Renal pelvis (tissue), 4 donors: ENCODE results near the gene THNSL1. TPM values are rescaled to one million over a fixed set of nuclear protein-coding genes. Genes with fewer than 3 reads are reported as not detected.
"Not testable (repeated sequence)": the region's sequence is repeated elsewhere in the genome, so short reads cannot be mapped to it uniquely, and the experiment has no call there.

ENCODE experiments used
- DNase-seq: peaks from one replicate; pipeline ENCODE4 v3.0.0-alpha.2; 2013
- polyA plus RNA-seq, 3 donors: library from polyadenylated mRNA; unstranded; fragments of 120-200 nt; gene quantifications; one replicate each; pipeline ENCODE4 v1.2.1, GENCODE V29; 2013; ENCODE audit not compliant: insufficient read length in 3 of 3

THNSL1 gene
- polyA plus RNA-seq, 3 donors, result 12.9 to 16.3 (median 14.3) TPM

DNA sequence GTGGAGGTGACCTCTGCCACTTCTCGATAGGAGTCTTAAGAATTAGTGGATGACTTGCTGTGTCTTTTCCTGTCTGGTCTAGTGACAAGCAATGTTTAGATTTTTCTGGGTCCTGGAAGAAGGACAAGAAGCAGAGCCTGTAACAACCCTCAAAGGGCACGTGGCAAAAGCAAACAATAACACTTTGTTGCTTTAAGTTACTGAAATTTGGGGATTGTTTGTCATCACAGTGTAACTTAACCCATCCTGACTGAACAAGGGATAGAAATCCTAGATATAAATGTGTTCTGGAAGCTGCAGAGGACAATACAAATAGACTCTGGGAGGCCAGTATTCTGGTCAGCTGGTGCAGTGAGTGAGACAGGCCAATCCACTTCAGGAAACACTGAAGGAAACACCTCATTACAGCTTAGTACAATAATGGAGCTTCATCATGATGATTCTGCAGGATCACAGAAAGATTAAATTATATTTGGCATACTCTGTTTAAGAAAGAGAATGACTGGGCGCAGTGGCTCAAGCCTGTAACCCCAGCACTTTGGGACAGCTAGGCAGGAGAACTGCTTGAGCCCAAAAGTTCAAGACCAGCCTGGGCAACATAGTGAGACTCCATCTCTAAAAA, 23.8 kb upstream of the THNSL1 start:
- DNase-seq, result no peak

DNA sequence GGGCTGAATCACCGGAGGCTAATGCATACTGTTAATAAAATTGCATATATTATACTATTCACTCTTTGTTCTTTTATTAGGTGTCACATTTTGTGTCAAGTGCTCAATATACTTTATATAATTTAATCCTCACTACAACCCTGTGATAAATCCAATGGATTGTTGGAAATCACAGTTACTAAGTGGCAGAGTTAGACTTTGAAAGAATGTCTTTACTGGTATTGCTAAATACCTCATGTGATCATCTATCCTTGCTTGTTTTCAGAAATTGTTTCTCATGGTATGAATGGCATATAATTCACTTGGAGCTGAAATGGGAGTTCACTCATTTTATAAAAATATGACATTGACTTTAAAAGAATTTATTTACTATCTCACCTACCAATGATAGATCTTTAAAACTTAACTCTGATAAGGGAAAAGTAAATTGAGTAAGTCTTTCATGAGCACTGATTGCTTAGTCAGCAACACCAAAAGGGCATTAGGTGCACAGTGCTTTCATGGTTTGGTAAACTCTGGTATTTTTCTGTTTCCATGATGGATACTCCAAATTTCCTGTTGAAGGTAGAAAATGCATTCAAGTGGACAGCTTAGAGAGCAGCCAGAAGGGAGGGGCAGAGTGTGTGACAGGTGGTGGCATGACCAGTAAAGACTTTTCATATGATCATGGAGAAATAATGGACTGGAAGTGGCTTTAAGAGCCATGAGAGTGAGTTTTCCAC, 23.0 kb upstream of the THNSL1 start:
- no peak for DNase-seq

GRCh38 chr10:24995072-24995471, 21.3 kb upstream of the THNSL1 start:
- no peak for DNase-seq

GRCh38 chr10:24998044-24998443, 18.4 kb upstream of the THNSL1 start:
- DNase-seq, result no peak

DNA sequence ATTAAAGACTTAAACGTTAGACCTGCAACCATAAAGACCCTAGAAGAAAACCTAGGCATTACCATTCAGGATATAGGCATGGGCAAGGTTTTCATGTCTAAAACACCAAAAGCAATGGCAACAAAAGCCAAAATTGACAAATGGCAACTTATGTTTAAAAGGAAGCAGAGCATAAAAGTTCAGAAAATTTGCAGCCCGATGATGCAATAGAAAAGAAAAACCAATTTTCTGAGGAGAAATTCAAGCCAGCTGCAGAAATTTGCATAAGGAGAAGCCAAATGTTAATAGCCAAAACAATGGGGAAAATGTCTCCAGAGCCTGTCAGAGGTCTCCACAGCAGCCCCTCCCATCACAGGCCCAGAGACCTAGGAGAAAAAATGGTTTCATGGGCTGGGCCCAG, 4.8 kb upstream of the THNSL1 start:
- DNase-seq, result not testable (repeated sequence)

- no peak for DNase-seq
These were observed 1.8 kb upstream of the THNSL1 start for GRCh38 chr10:25014579-25014978.

DNA sequence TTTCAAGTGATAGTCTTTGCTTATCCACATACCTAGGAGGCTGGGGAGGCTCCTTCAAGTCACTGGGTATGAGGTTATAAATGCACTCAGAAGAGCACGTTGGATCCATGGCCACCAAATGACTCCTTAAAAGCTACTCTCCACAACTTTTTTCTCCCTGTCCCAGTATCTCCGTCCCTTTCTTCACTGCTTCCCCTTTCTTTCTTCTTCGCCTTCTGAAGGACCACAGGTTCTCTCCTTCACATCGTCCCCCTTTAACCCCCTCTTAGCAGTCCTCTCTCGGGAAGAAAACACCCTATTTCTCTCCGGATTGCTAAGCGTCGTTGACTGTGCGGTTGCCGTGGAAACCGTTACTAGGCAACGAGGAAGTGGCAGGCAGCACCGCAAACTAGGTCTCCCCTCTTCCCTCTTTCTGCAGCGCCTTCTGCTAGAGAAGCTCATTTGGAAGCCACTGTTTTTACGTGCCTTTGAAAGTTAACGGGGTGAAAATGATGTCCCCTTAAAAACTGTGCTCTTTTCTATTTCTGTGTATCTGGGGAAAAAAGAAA, 510 bp upstream of the THNSL1 start, which contains the start of gene ENKUR:
Gene ENKUR, minus strand, starts transcription at position 331 of the 548 bp plus-strand sequence. Its CDS starts 222 bp downstream, at position 109.
- peak; percentile 97 for DNase-seq

DNA sequence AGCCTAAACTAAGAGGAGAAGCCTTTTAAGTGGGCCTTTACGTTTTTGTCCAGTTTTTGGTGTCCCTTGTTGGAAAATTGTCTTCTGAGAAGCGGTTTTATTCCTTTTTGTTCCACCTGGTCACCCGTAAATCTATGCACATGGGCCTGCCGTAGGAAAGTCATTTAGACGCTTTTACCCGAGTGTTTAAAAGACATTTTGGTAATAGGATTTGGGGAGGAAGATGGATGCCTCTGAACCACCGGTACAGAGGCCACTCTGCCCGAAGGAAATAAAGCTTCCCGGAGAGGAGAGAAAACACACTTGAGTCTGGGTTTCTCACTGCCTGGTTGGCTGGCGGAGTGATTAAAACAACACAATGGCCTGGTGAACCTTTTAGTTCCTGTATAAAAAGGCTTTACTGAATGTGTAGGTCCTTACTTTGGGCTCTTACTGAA, 760 bp downstream of the THNSL1 start:
- DNase-seq, result no peak

DNA sequence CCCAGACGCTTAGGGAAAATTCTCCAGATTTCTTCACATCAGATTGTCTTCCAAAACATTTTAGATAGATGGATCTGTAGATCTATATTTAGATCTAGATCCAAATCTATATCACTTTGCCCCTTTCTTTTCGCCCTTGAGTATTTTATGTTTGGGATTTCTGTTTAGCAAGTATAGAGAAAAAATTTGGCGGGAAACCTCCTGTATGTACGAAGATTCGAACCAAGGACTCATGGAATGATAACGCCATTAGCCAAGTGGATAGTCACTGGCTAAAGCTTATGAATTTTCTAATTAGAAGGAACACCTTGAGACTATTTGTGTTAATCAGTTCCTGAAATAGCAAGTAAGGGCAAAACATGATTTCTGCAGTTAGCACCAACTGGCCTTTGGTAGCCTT, 1.2 kb downstream of the THNSL1 start:
- no peak for DNase-seq

DNA sequence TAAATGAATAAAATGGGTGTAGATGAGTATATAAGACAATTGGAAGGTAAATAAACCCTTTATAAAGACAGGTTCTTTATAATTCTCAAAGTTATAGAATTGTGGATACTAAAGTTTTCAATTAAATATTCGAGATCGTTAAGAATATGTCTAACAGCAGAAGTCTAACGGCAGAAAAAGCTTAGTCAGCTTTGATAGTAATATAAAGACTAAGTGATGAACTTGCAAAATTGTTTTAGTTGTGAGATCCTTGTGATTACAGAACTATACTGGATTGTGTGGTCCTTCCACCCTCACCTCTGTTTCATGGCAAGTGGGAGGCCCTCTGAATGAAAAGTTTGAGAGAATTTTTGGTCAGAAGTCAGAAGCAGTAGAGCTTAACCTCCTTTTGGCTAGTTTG, 2.3 kb downstream of the THNSL1 start:
- no peak for DNase-seq

DNA sequence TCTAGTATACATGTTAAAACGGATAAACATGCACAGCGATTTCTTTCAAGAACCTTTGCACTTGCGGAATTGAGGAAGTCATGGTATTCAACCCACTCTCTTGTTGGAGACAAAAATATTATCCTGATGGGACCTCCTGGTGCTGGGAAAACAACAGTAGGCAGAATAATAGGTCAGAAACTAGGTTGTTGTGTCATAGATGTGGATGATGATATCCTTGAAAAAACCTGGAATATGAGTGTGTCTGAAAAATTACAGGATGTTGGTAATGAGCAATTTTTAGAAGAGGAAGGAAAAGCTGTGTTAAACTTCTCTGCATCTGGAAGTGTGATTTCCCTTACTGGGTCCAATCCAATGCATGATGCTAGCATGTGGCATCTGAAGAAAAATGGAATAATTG, 6.9 kb downstream of the THNSL1 start:
- no peak for DNase-seq

DNA sequence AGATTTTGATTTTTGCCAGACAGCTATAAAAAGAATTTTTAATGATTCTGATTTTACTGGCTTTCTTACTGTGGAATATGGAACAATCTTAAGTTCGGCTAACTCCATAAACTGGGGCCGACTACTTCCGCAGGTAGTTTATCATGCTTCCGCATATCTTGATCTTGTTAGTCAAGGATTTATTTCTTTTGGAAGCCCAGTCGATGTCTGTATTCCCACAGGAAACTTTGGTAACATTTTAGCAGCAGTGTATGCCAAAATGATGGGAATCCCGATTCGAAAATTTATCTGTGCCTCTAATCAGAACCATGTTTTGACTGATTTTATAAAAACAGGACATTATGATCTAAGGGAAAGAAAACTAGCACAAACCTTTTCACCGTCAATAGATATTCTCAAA, 8.1 kb downstream of the THNSL1 start:
- DNase-seq, result no peak

- no peak for DNase-seq
These were observed 10.1 kb downstream of the THNSL1 start for GRCh38 chr10:25026463-25026862.

- no peak for DNase-seq
These were observed 12.3 kb downstream of the THNSL1 start for GRCh38 chr10:25028711-25029110.

- no peak for DNase-seq
These were observed 13.1 kb downstream of the THNSL1 start for GRCh38 chr10:25029519-25029918.

GRCh38 chr10:25036381-25036780, 20.0 kb downstream of the THNSL1 start:
- DNase-seq, result no peak

DNA sequence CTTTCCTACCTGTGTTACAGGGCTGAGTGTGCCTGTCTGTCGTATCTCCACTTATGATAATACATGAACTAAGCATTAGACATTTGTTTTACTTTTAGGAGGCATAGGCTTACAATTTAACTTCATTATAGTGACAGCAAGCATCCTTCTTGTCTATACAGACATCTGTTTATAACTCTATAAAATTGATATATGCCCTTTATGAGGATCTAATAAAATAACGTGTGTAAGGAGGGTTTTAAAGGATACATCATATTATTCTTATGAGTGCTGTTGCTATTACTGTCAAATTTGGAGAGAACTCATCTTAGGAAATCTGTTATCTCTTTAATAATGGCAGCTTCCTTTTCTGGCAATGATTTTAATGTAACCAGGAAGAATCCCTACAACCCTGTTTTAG, 21.9 kb downstream of the THNSL1 start:
- DNase-seq, result no peak

- DNase-seq, result no peak
These were observed 23.1 kb downstream of the THNSL1 start for GRCh38 chr10:25039531-25039930.

- DNase-seq, result no peak
These were observed 30.2 kb downstream of the THNSL1 start for GRCh38 chr10:25046641-25047040.

DNA sequence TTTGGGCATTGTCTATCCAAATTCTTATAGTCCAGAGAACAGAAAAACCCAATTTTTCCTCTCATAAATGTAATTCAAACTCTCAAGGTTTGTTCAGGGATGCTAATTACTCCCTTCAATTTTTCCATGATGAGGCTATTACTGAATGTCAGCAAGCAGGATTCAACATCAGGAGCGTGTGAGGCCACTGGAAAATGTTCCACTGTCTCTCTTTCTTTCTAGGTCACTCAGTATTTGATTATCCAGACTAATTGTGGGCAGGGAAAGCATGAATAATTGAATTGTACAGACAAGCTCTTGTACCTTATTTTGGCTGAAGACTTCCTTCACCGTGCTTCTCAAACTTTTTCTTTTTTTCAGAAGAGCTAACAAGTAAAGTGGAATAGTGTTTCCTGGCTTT, 30.7 kb downstream of the THNSL1 start:
- DNase-seq, result no peak

DNA sequence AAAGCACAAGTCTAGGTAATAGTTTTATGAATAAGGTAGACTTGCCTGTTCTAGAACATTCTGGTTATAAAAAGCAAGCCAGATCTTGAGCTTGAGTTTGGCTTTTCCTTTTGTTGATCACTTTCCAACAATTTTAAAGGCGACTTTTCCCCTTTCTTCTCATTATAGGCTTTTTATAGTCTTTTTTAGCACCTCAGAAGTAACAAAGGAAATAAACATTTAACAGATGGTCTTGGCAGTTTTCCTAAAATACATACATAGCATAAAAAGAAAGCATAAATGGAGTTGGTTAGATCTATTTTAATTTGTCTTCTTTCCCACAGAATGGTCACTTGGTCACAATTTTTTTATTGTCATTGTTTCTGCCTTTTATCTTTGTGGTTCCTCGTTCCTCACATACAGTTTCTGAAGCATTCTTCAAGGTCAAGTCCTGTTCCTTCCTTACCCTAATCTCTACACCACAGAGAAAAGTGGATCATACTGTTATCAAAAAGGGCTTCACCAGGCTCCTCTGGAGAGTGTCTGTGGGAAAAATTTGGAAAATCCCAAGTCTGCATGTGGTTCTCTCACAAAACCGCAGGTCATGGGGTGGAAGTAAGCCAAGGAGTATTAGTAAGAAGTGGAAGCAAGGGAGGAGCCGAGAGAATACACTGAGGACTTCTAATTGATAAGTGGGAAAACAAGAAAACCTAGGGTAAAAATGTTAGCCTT, 31.3 kb downstream of the THNSL1 start:
- no peak for DNase-seq

DNA sequence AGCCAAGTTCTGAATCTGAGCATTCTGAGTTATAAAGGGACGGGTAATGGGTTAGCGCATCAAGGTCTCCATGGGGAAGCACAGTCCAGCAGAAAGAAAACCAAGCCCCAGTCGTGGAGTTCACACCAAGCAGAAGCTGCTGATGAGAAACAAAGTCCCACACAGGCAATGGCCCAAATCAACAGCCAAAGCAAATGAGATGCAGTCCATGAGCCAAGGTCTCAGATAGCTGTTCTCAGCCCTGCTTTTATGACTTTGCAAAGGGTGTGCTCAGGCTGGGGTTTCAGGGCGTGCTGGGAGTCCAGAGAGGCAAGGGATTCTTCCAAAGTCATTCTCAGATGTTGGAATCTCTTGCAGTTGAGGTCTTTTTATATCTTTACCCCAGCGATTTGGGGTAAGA, 32.0 kb downstream of the THNSL1 start:
- DNase-seq, result no peak

DNA sequence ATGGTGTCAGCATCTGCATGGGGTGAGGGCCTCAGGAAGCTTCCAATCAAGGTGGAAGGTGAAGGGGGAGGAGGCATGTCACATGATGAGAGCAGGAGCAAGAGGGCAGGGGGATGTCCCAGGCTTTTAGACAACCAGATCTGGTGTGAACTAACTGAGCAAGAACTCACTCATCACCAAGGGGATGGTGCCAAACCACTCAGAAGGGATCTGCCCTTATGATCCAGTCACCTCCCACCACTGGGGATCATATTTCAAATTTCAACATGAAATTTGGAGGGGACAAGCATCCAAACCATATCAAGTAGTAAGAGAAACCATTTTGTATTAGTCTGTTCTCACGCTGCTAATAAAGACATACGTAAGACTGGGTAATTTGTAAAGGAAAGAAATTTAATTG, 33.6 kb downstream of the THNSL1 start:
- no peak for DNase-seq
